Measurements from ENCODE around the gene SNX10. TPM values are rescaled to one million over a fixed set of nuclear protein-coding genes. Genes with fewer than 3 reads are reported as not detected.

SNX10 gene
- polyA plus RNA-seq, 4 donors, result 1.3 to 12.4 (median 4.9) TPM

- no peaks in the 10 kb centered on the region for H3K27me3 ChIP-seq (ENCODE audit: control insufficient read depth in 3 of 3, insufficient read depth in 3 of 3, low read length in 3 of 3)
- H3K27ac ChIP-seq (ENCODE audit: low read depth in 1 of 3, low read length in 2 of 3), result no peak overlapping the region
- peaks cover 0 to 10% (median 0%) of the 10 kb centered on the region in 3 donors for H3K36me3 ChIP-seq (ENCODE audit: control insufficient read depth in 3 of 3, insufficient read depth in 2 of 3, low read depth in 1 of 3, low read length in 3 of 3)
- H3K4me3 ChIP-seq (ENCODE audit: low read depth in 1 of 3, low read length in 3 of 3), result no peak overlapping the region
- 94 to 98% (median 95%) methylated on average over 9 of the region's 9 CpGs for WGBS, 3 donors
- no peak for FAIRE-seq
- peaks cover 0 to 16% (median 0%) of the 10 kb centered on the region in 3 donors for H3K4me1 ChIP-seq (ENCODE audit: control insufficient read depth in 3 of 3, insufficient read depth in 2 of 3, low read depth in 1 of 3, low read length in 2 of 3)
- no peak for DNase-seq
- H3K9me3 ChIP-seq (ENCODE audit: control insufficient read depth in 2 of 2, insufficient read depth in 1 of 2, low read depth in 1 of 2, low read length in 1 of 2), result no peaks in the 10 kb centered on the region
Observed at GRCh38 chr7:26345837-26346236, 54.2 kb downstream of the SNX10 start.

GRCh38 chr7:26346611-26347203 lies 55.0 kb downstream of the SNX10 start:
- WGBS, 3 donors, result 52 to 67% (median 65%) methylated on average over 7 of the region's 7 CpGs
- H3K36me3 ChIP-seq (ENCODE audit: control insufficient read depth in 3 of 3, insufficient read depth in 2 of 3, low read depth in 1 of 3, low read length in 3 of 3), result peaks cover 0 to 10% (median 0%) of the 10 kb centered on the region in 3 donors
- no peaks in the 10 kb centered on the region for H3K27me3 ChIP-seq (ENCODE audit: control insufficient read depth in 3 of 3, insufficient read depth in 3 of 3, low read length in 3 of 3)
- peaks cover 0 to 19% (median 0%) of the 10 kb centered on the region in 3 donors for H3K4me1 ChIP-seq (ENCODE audit: control insufficient read depth in 3 of 3, insufficient read depth in 2 of 3, low read depth in 1 of 3, low read length in 2 of 3)
- H3K27ac ChIP-seq (ENCODE audit: low read depth in 1 of 3, low read length in 2 of 3), result no peak overlapping the region
- H3K9me3 ChIP-seq (ENCODE audit: control insufficient read depth in 2 of 2, insufficient read depth in 1 of 2, low read depth in 1 of 2, low read length in 1 of 2), result no peaks in the 10 kb centered on the region
- DNase-seq (no peak), FAIRE-seq (no peak)
- no peak overlapping the region for H3K4me3 ChIP-seq (ENCODE audit: low read depth in 1 of 3, low read length in 3 of 3)

GRCh38 chr7:26348234-26348851 lies 56.7 kb downstream of the SNX10 start:
- H3K9me3 ChIP-seq (ENCODE audit: control insufficient read depth in 2 of 2, insufficient read depth in 1 of 2, low read depth in 1 of 2, low read length in 1 of 2), result no peaks in the 10 kb centered on the region
- H3K27me3 ChIP-seq (ENCODE audit: control insufficient read depth in 3 of 3, insufficient read depth in 3 of 3, low read length in 3 of 3), result no peaks in the 10 kb centered on the region
- peaks cover 0 to 19% (median 0%) of the 10 kb centered on the region in 3 donors for H3K4me1 ChIP-seq (ENCODE audit: control insufficient read depth in 3 of 3, insufficient read depth in 2 of 3, low read depth in 1 of 3, low read length in 2 of 3)
- DNase-seq (peak; percentile 52 to 85), FAIRE-seq (no peak)
- peak overlapping the region in 1 of 3 donors; percentile 75 for H3K27ac ChIP-seq (ENCODE audit: low read depth in 1 of 3, low read length in 2 of 3)
- 33 to 58% (median 49%) methylated on average over 10 of the region's 10 CpGs for WGBS, 3 donors
- H3K4me3 ChIP-seq (ENCODE audit: low read depth in 1 of 3, low read length in 3 of 3), result no peak overlapping the region
- H3K36me3 ChIP-seq (ENCODE audit: control insufficient read depth in 3 of 3, insufficient read depth in 2 of 3, low read depth in 1 of 3, low read length in 3 of 3), result peaks cover 0 to 10% (median 0%) of the 10 kb centered on the region in 3 donors

- no peaks in the 10 kb centered on the region for H3K9me3 ChIP-seq (ENCODE audit: control insufficient read depth in 2 of 2, insufficient read depth in 1 of 2, low read depth in 1 of 2, low read length in 1 of 2)
- peaks cover 0 to 19% (median 0%) of the 10 kb centered on the region in 3 donors for H3K4me1 ChIP-seq (ENCODE audit: control insufficient read depth in 3 of 3, insufficient read depth in 2 of 3, low read depth in 1 of 3, low read length in 2 of 3)
- 79 to 81% (median 80%) methylated on average over 6 of the region's 6 CpGs for WGBS, 3 donors
- H3K36me3 ChIP-seq (ENCODE audit: control insufficient read depth in 3 of 3, insufficient read depth in 2 of 3, low read depth in 1 of 3, low read length in 3 of 3), result peaks cover 0 to 10% (median 0%) of the 10 kb centered on the region in 3 donors
- H3K4me3 ChIP-seq (ENCODE audit: low read depth in 1 of 3, low read length in 3 of 3), result no peak overlapping the region
- no peaks in the 10 kb centered on the region for H3K27me3 ChIP-seq (ENCODE audit: control insufficient read depth in 3 of 3, insufficient read depth in 3 of 3, low read length in 3 of 3)
- DNase-seq, result no peak
- no peak for FAIRE-seq
- peak overlapping the region in 1 of 3 donors; percentile 75 for H3K27ac ChIP-seq (ENCODE audit: low read depth in 1 of 3, low read length in 2 of 3)
Observed at GRCh38 chr7:26349005-26349915, 57.6 kb downstream of the SNX10 start.

- peaks cover 0 to 5% (median 0%) of the 10 kb centered on the region in 3 donors for H3K36me3 ChIP-seq (ENCODE audit: control insufficient read depth in 3 of 3, insufficient read depth in 2 of 3, low read depth in 1 of 3, low read length in 3 of 3)
- FAIRE-seq (no peak), DNase-seq (peak in 1 of 2 donors; percentile 56)
- no peak overlapping the region for H3K4me3 ChIP-seq (ENCODE audit: low read depth in 1 of 3, low read length in 3 of 3)
- no peak overlapping the region for H3K27ac ChIP-seq (ENCODE audit: low read depth in 1 of 3, low read length in 2 of 3)
- no peaks in the 10 kb centered on the region for H3K27me3 ChIP-seq (ENCODE audit: control insufficient read depth in 3 of 3, insufficient read depth in 3 of 3, low read length in 3 of 3)
- H3K4me1 ChIP-seq (ENCODE audit: control insufficient read depth in 3 of 3, insufficient read depth in 2 of 3, low read depth in 1 of 3, low read length in 2 of 3), result peaks cover 0 to 19% (median 0%) of the 10 kb centered on the region in 3 donors
- no peaks in the 10 kb centered on the region for H3K9me3 ChIP-seq (ENCODE audit: control insufficient read depth in 2 of 2, insufficient read depth in 1 of 2, low read depth in 1 of 2, low read length in 1 of 2)
- WGBS, 3 donors, result 35 to 73% (median 46%) methylated on average over 1 of the region's 1 CpG
Observed at GRCh38 chr7:26351171-26351570, 59.5 kb downstream of the SNX10 start.

GRCh38 chr7:26356229-26356628 lies 64.6 kb downstream of the SNX10 start:
- no peaks in the 10 kb centered on the region for H3K36me3 ChIP-seq (ENCODE audit: control insufficient read depth in 3 of 3, insufficient read depth in 2 of 3, low read depth in 1 of 3, low read length in 3 of 3)
- no peaks in the 10 kb centered on the region for H3K27me3 ChIP-seq (ENCODE audit: control insufficient read depth in 3 of 3, insufficient read depth in 3 of 3, low read length in 3 of 3)
- FAIRE-seq (no peak), DNase-seq (peak in 1 of 2 donors; percentile 28)
- no peak overlapping the region for H3K4me3 ChIP-seq (ENCODE audit: low read depth in 1 of 3, low read length in 3 of 3)
- no peaks in the 10 kb centered on the region for H3K9me3 ChIP-seq (ENCODE audit: control insufficient read depth in 2 of 2, insufficient read depth in 1 of 2, low read depth in 1 of 2, low read length in 1 of 2)
- WGBS, 3 donors, result 42 to 66% (median 50%) methylated on average over 3 of the region's 3 CpGs
- peaks cover 0 to 13% (median 0%) of the 10 kb centered on the region in 3 donors for H3K4me1 ChIP-seq (ENCODE audit: control insufficient read depth in 3 of 3, insufficient read depth in 2 of 3, low read depth in 1 of 3, low read length in 2 of 3)
- H3K27ac ChIP-seq (ENCODE audit: low read depth in 1 of 3, low read length in 2 of 3), result no peak overlapping the region

- H3K9me3 ChIP-seq (ENCODE audit: control insufficient read depth in 2 of 2, insufficient read depth in 1 of 2, low read depth in 1 of 2, low read length in 1 of 2), result no peaks in the 10 kb centered on the region
- H3K27ac ChIP-seq (ENCODE audit: low read depth in 1 of 3, low read length in 2 of 3), result no peak overlapping the region
- H3K4me1 ChIP-seq (ENCODE audit: control insufficient read depth in 3 of 3, insufficient read depth in 2 of 3, low read depth in 1 of 3, low read length in 2 of 3), result peaks cover 0 to 10% (median 0%) of the 10 kb centered on the region in 3 donors
- FAIRE-seq (no peak), DNase-seq (peak in 1 of 2 donors; percentile 52)
- no peak overlapping the region for H3K4me3 ChIP-seq (ENCODE audit: low read depth in 1 of 3, low read length in 3 of 3)
- no peaks in the 10 kb centered on the region for H3K36me3 ChIP-seq (ENCODE audit: control insufficient read depth in 3 of 3, insufficient read depth in 2 of 3, low read depth in 1 of 3, low read length in 3 of 3)
- 52 to 62% (median 53%) methylated on average over 4 of the region's 4 CpGs for WGBS, 3 donors
- no peaks in the 10 kb centered on the region for H3K27me3 ChIP-seq (ENCODE audit: control insufficient read depth in 3 of 3, insufficient read depth in 3 of 3, low read length in 3 of 3)
Observed at GRCh38 chr7:26356929-26357798, 65.5 kb downstream of the SNX10 start.
